Measurements from ENCODE around the gene VKORC1L1. TPM values are rescaled to one million over a fixed set of nuclear protein-coding genes. Genes with fewer than 3 reads are reported as not detected.
A peak's percentile ranks its signal among the peaks of the same experiment; 100 is the strongest.

VKORC1L1 gene
- total RNA-seq, 1 experiment from 2014 or later = 29.4 TPM

GRCh38 chr7:65979583-65980477, 107.0 kb downstream of the VKORC1L1 start:
- no CpG with 5 or more reads among the region's 29 CpGs for whole genome bisulfite sequencing (ENCODE audit: extremely low coverage, insufficient read length, low lambda C conversion rate)
- no peak overlapping the region for H3K56ac ChIP-seq (ENCODE audit: insufficient read length, low read depth, low read length)
- no peak overlapping the region for H3K23ac ChIP-seq (ENCODE audit: insufficient read length, low read depth, low read length)
- no peak overlapping the region for H2AFZ ChIP-seq (ENCODE audit: low read length)
- no peak for TF ChIP-seq CTCF (conservative IDR thresholded peaks at IDR 0.05)
- no peak overlapping the region for H2AK5ac ChIP-seq (ENCODE audit: insufficient read length, low read length)
- H3K4me1 ChIP-seq (ENCODE audit: insufficient read depth, low read length) = no peaks in the 10 kb centered on the region
- H3K4me3 Mint-ChIP-seq = peak overlapping the region; percentile 55 to 70; a peak in 4 of 5 replicates
- H3T11ph ChIP-seq (ENCODE audit: low read length) = no peak overlapping the region
- no peak overlapping the region for H2BK15ac ChIP-seq (ENCODE audit: low read depth, low read length)
- peaks cover 2% of the 10 kb centered on the region for H3K23me2 ChIP-seq (ENCODE audit: insufficient read length, low read depth, low read length, poor library complexity, severe bottlenecking)
- no peak overlapping the region for H3K14ac ChIP-seq (ENCODE audit: insufficient read depth, low read length)
- H3K27ac Mint-ChIP-seq = no peak overlapping the region; a peak in 1 of 7 replicates
- H4K20me1 ChIP-seq (ENCODE audit: control insufficient read depth, insufficient read depth, insufficient read length) = peaks cover 5% of the 10 kb centered on the region
- H3K27ac ChIP-seq (ENCODE audit: insufficient read length, low read depth, low read length) = no peak overlapping the region
- H4K5ac ChIP-seq (ENCODE audit: insufficient read length, low read depth, low read length) = no peak overlapping the region
- no peak overlapping the region for H2BK12ac ChIP-seq (ENCODE audit: insufficient read length, low read depth, low read length)
- no peaks in the 10 kb centered on the region for H3K27me3 Mint-ChIP-seq (ENCODE audit: low read depth)
- H3K4me1 Mint-ChIP-seq = peaks cover 2 to 3% of the 10 kb centered on the region in 2 experiments; a peak in 2 of 4 replicates
- H3K9ac ChIP-seq (ENCODE audit: extremely low read depth, insufficient read length, low read length) = peak overlapping the region; percentile 15
- no peaks in the 10 kb centered on the region for H3K9me3 Mint-ChIP-seq
- no peak overlapping the region for H3K18ac ChIP-seq (ENCODE audit: insufficient read length, low read depth, low read length)
- peaks cover 3% of the 10 kb centered on the region for H3K79me1 ChIP-seq (ENCODE audit: insufficient read depth, low read depth, low read length, poor library complexity, severe bottlenecking)
- H3K79me2 ChIP-seq (ENCODE audit: insufficient read depth, low read length) = no peaks in the 10 kb centered on the region; the same call in 1 of the 2 replicates
- H3K4ac ChIP-seq (ENCODE audit: low read depth, low read length) = no peak overlapping the region
- H4K91ac ChIP-seq (ENCODE audit: insufficient read length, low read depth, low read length) = no peak overlapping the region
- no peak overlapping the region for H3K4me2 ChIP-seq (ENCODE audit: insufficient read depth, insufficient read length, low read length)
- H2BK20ac ChIP-seq (ENCODE audit: low read depth, low read length, poor library complexity, severe bottlenecking) = no peak overlapping the region
- H4K8ac ChIP-seq (replicated peaks; ENCODE audit: insufficient read length, low read depth, low read length) = no peak overlapping the region
- no peaks in the 10 kb centered on the region for H3K9me3 ChIP-seq (ENCODE audit: control insufficient read depth, low read depth, low read length)
- no peak overlapping the region for H2BK5ac ChIP-seq (ENCODE audit: insufficient read length, low read length)
- peaks cover 20 to 31% (median 25%) of the 10 kb centered on the region in 3 experiments; a peak in 6 of 7 replicates for H3K36me3 Mint-ChIP-seq (ENCODE audit: insufficient read depth in 1 of 3, low read depth in 3 of 3)
- DNase-seq = no peak
- no peak overlapping the region for H2BK120ac ChIP-seq (ENCODE audit: low read depth, low read length, poor library complexity, severe bottlenecking)
- no peaks in the 10 kb centered on the region for H3K27me3 ChIP-seq (ENCODE audit: insufficient read depth, low read length)

All from H9 (cell line).